Endodermal cell (in vitro differentiated cells): Measurements from ENCODE around the gene NIP7. TPM values are rescaled to one million over a fixed set of nuclear protein-coding genes. Genes with fewer than 3 reads are reported as not detected.
"Not testable (repeated sequence)": the region's sequence is repeated elsewhere in the genome, so short reads cannot be mapped to it uniquely, and the experiment has no call there.

ENCODE experiments used
- DNase-seq: peaks from one replicate; pipeline ENCODE4 v3.0.0-alpha.2; 2017
- H3K27ac ChIP-seq: 2 replicates; pipeline ENCODE4 v1.5.1; 2013; ENCODE audit warnings: mild to moderate bottlenecking, low read depth, low read length, moderate library complexity
- H3K27me3 ChIP-seq: 2 replicates; pipeline ENCODE4 v1.6.1; 2013; ENCODE audit warnings: mild to moderate bottlenecking, low read length, moderate library complexity; ENCODE audit not compliant: insufficient read depth, control insufficient read depth, poor library complexity, severe bottlenecking
- H3K36me3 ChIP-seq: 2 replicates; pipeline ENCODE4 v1.7.0; 2013; ENCODE audit warnings: mild to moderate bottlenecking, low read length, moderate library complexity; ENCODE audit not compliant: control insufficient read depth, insufficient read depth
- H3K4me1 ChIP-seq: one replicate; pipeline ENCODE4 v1.7.0; 2013; ENCODE audit warnings: low read length; ENCODE audit not compliant: control insufficient read depth, insufficient read depth
- H3K4me3 ChIP-seq: 2 replicates; pipeline ENCODE4 v1.5.1; 2013; ENCODE audit warnings: mild to moderate bottlenecking, low read length, moderate library complexity
- H3K9ac ChIP-seq: 2 replicates; pipeline ENCODE4 v1.6.1; 2013; ENCODE audit warnings: mild to moderate bottlenecking, low read length, moderate library complexity; ENCODE audit not compliant: poor library complexity, severe bottlenecking; ENCODE audit errors: extremely low read depth
- H3K9me3 ChIP-seq: 2 replicates; pipeline ENCODE4 v1.6.1; 2013; ENCODE audit warnings: mild to moderate bottlenecking, low read length, moderate library complexity; ENCODE audit not compliant: control insufficient read depth
- H3K27ac Mint-ChIP-seq: 2 replicates; pipeline ENCODE4 v1.8.0; 2020; ENCODE audit warnings: mixed read lengths
- H3K27me3 Mint-ChIP-seq: 2 replicates; pipeline ENCODE4 v1.8.0; 2021; ENCODE audit warnings: mild to moderate bottlenecking, mixed read lengths; ENCODE audit not compliant: insufficient read depth
- H3K36me3 Mint-ChIP-seq: 2 replicates; pipeline ENCODE4 v1.8.0; 2020; ENCODE audit warnings: low read depth, mixed read lengths
- H3K4me1 Mint-ChIP-seq: 2 replicates; pipeline ENCODE4 v1.8.0; 2020; ENCODE audit warnings: mixed read lengths
- H3K4me3 Mint-ChIP-seq: 2 replicates; pipeline ENCODE4 v1.8.0; 2020; ENCODE audit warnings: mild to moderate bottlenecking, moderate library complexity, mixed read lengths
- H3K9me3 Mint-ChIP-seq: 2 replicates; pipeline ENCODE4 v1.8.0; 2020; ENCODE audit warnings: mild to moderate bottlenecking, mixed read lengths
- WGBS, 2 experiments: methylation state at CpG; one replicate each; pipeline versions ENCODE4 v1.1.5 to v1.1.7; 2013; ENCODE audit warnings: missing lambda C conversion rate in 2 of 2, mixed read lengths in 1 of 2; ENCODE audit not compliant: insufficient coverage in 1 of 2, insufficient read length in 1 of 2; 5-methylcytosine and 5-hydroxymethylcytosine counted together
- total RNA-seq, 2 donors: library from RNA; stranded (reverse); fragmentation: NEBNext Ultra II Directional in 1 of 2; extraction: Animal tissue kit (Norgen Biotek cat#: 25700) in 1 of 2; gene quantifications; 2 replicates in 1 of 2; 3 replicates in 1 of 2; pipeline ENCODE4 v1.2.1, GENCODE V29; 2021
- TF ChIP-seq, protein P1 (sequence below): fragments of 200-600 bp; sonication (generic); conservative IDR thresholded peaks from 2 replicates; pipeline ENCODE4 v1.5.0; 2021; ENCODE audit warnings: antibody characterized with exemption, mild to moderate bottlenecking

NIP7 gene
- total RNA-seq, 2 donors from 2014 or later: 30.5 to 36.3 TPM

DNA sequence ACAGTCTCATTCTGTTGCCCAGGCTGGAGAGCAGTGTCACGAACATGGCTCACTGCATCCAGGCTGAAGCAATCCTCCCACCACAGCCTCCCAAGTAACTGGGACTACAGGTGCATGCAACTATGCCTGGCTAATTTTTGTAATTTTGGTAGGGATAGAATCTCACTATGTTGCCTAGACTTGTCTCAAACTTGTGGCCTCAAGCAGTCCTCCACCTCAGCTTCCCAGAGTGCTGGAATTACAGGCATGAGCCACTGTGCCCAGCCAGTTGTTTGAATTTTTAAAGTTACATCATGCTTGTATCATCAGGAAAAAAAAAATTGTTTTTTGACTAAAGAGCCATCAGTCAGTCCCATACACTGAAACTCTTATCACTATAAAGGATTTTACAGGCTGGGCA is 45.5 kb upstream of the NIP7 start:
- no peaks in the 10 kb centered on the region for H3K9me3 ChIP-seq
- no peaks in the 10 kb centered on the region for H3K4me1 ChIP-seq
- TF ChIP-seq, protein P1, sequence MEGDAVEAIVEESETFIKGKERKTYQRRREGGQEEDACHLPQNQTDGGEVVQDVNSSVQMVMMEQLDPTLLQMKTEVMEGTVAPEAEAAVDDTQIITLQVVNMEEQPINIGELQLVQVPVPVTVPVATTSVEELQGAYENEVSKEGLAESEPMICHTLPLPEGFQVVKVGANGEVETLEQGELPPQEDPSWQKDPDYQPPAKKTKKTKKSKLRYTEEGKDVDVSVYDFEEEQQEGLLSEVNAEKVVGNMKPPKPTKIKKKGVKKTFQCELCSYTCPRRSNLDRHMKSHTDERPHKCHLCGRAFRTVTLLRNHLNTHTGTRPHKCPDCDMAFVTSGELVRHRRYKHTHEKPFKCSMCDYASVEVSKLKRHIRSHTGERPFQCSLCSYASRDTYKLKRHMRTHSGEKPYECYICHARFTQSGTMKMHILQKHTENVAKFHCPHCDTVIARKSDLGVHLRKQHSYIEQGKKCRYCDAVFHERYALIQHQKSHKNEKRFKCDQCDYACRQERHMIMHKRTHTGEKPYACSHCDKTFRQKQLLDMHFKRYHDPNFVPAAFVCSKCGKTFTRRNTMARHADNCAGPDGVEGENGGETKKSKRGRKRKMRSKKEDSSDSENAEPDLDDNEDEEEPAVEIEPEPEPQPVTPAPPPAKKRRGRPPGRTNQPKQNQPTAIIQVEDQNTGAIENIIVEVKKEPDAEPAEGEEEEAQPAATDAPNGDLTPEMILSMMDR: no peak
- Mint-ChIP-seq H3K4me3 (no peak overlapping the region), H3K9me3 (no peaks in the 10 kb centered on the region), H3K27ac (no peak overlapping the region), H3K27me3 (no peaks in the 10 kb centered on the region), H3K36me3 (peaks cover 13% of the 10 kb centered on the region), H3K4me1 (no peaks in the 10 kb centered on the region)
- no peak overlapping the region for H3K9ac ChIP-seq
- H3K27me3 ChIP-seq: no peaks in the 10 kb centered on the region
- no peak for DNase-seq
- H3K4me3 ChIP-seq: no peak overlapping the region
- 80 to 100% methylated on average over 1 of the region's 1 CpG for WGBS, 2 experiments
- no peaks in the 10 kb centered on the region for H3K36me3 ChIP-seq
- no peak overlapping the region for H3K27ac ChIP-seq

DNA sequence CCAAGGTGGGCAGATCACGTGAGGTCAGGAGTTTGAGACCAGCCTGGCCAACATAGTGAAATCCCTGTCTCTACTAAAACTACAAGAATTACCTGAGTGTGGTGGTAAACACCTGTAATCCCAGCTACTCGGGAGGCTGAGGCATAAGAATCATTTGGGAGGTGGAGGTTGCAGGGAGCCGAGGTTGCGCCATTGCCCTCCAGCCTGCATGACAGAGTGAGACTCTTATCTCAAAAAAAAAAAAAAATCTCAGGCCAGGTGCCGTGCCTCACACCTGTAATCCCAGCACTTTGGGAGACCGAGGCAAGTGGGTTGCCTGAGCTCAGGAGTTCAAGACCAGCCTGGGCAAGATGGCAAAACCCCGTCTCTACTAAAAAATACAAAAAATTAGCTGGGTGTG is 42.8 kb upstream of the NIP7 start:
- not testable (repeated sequence) for H3K9me3 Mint-ChIP-seq, H3K27ac Mint-ChIP-seq

DNA sequence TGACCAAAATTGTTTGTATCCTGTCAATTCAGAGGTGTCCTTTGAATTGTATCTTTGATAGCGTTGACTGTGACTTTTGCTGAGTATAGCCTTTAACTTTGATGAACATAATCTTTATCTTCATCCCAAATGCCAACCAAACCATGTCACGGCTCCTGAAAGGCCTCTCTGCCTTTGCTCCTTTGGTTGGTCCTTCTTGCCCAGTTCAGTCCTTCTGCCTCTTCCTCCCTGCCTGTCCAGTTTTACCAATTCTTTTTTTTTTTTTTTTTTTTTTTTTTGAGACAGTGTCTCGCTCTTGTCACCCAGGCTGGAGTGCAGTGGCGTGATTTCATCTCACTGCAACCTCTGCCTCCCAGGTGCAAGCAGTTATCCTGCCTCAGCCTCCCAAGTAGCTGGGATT is 41.3 kb upstream of the NIP7 start:
- Histone ChIP-seq H3K9ac (no peak overlapping the region), H3K36me3 (no peaks in the 10 kb centered on the region), H3K4me3 (no peak overlapping the region), H3K27ac (no peak overlapping the region), H3K27me3 (no peaks in the 10 kb centered on the region), H3K4me1 (peaks cover 8% of the 10 kb centered on the region), H3K9me3 (no peaks in the 10 kb centered on the region)
- TF ChIP-seq, protein P1: no peak
- no peak overlapping the region for H3K4me3 Mint-ChIP-seq
- peaks cover 28% of the 10 kb centered on the region for H3K36me3 Mint-ChIP-seq
- no peak for DNase-seq
- H3K27ac Mint-ChIP-seq: no peak overlapping the region
- 97 to 100% methylated on average over 2 to 4 of the region's 4 CpGs for WGBS, 2 experiments
- H3K27me3 Mint-ChIP-seq: no peaks in the 10 kb centered on the region
- H3K4me1 Mint-ChIP-seq: peaks cover 8% of the 10 kb centered on the region
- H3K9me3 Mint-ChIP-seq: no peaks in the 10 kb centered on the region

More for the DNA sequence above, 42.8 kb upstream of the NIP7 start:
- DNase-seq, H3K4me1 Mint-ChIP-seq, H3K4me3 Mint-ChIP-seq, H3K36me3 ChIP-seq, H3K9me3 ChIP-seq, H3K4me3 ChIP-seq, H3K4me1 ChIP-seq, H3K27me3 ChIP-seq, H3K9ac ChIP-seq, H3K27ac ChIP-seq, H3K27me3 Mint-ChIP-seq: not testable (repeated sequence)
- peaks cover 28% of the 10 kb centered on the region for H3K36me3 Mint-ChIP-seq
- 90 to 95% methylated on average over 5 to 7 of the region's 7 CpGs for WGBS, 2 experiments

DNA sequence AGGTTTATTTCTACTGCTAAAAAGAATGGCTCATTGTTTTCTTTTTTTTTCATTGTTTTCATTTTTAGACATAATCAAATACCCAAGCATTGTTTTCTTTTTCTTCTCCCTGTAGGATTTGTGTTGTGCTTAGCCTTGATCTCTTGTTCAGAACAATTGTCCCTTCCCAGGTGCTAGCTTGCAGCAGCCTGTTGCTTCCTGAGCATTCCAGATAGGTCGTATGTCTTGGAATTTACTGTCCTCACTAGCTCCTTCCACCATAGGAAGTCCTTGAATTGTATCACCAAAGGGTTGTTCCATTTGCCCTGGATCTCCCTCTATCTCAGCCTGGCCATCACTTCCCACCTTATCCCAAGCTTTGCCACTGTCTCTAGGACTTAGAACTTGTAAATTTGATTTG is 38.4 kb upstream of the NIP7 start:
- Mint-ChIP-seq H3K27me3 (no peaks in the 10 kb centered on the region), H3K4me1 (peaks cover 8% of the 10 kb centered on the region), H3K27ac (peak overlapping the region; percentile 4), H3K36me3 (peaks cover 28% of the 10 kb centered on the region), H3K4me3 (no peak overlapping the region), H3K9me3 (no peaks in the 10 kb centered on the region)
- TF ChIP-seq, protein P1: no peak
- Histone ChIP-seq H3K27me3 (no peaks in the 10 kb centered on the region), H3K27ac (no peak overlapping the region), H3K36me3 (no peaks in the 10 kb centered on the region), H3K4me3 (no peak overlapping the region), H3K4me1 (peaks cover 8% of the 10 kb centered on the region), H3K9ac (no peak overlapping the region), H3K9me3 (no peaks in the 10 kb centered on the region)
- DNase-seq: no peak
- 73 to 86% methylated on average over 1 of the region's 1 CpG for WGBS, 2 experiments
